Activated CD4-positive, CD25-positive, alpha-beta regulatory T cell treated with anti-CD3 and anti-CD28 coated beads, Interleukin-2, amount 50 U/mL, for 16 hours (primary cell): ENCODE data around the gene FSTL1.

ENCODE experiments used
- DNase-seq: peaks from one replicate; pipeline ENCODE4 v3.0.0-alpha.2; 2020; ENCODE audit warnings: low read depth, low spot score

Gene FSTL1

DNA sequence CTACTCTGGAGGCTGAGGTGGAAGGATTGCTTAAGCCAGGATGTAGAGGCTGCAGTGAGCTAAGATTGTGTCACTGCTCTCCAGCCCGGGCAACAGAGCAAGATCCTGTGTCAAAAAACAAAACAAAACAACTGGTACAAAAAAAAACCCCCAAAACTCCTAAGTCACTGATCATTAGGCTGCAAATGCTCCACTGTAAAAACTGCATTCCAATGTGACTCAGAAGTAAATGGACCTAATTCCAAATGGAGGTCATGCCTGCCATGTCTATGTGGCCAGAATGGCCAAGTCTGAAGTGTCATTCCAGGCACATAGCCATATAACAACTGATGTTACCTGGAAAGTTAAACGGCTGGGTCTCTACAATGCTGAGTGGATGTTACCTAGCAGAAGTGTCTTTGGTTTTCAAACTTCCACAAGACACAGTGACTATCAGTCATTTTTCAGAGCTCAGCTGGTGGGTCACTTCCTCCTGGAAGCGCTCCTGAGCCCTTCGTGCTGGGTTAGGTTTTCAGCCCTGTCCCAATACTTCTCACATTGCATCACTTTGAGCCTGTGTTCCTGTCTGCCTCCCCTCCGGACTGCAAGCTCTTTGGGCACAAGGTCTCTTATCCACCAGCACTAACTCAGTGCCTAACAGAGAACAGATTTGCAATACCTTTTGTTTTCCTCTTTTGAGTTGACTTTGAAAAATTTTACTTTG lies 10.6 kb downstream of the FSTL1 start:
- DNase-seq, result no peak

DNA sequence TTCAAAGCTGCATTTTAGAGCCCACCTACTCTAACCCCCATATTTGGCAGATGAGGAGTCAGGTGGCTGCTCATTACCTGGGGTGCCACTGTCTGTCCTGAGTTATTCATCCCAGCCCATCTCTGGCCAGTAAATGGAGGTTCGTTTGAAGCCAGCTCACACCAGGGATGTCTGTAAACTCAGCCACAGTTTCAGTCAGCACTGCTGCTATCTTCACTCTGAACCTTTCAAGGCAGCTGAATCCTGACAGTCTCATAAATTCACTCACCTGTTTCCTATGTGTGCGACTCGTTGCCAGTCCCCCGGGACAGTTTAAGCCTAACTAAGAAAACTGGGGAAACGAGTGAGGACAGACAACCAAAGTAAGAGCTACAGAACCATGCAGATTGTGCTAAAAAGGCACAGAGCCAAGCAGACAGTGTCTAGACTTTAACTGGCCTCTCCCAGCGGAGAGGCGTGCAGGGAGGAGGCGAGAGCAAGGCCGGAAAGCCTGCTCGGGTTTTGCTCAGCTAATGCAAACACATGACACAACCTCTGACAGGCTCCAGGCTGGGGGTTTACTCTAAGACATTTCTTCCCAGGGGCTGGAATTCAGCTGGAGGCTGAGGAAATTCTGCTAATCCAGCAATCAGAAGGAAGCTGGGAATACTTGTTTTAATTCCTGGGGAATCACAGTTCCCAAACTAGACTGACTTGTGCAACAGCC lies 12.0 kb downstream of the FSTL1 start:
- DNase-seq, result no peak

DNA sequence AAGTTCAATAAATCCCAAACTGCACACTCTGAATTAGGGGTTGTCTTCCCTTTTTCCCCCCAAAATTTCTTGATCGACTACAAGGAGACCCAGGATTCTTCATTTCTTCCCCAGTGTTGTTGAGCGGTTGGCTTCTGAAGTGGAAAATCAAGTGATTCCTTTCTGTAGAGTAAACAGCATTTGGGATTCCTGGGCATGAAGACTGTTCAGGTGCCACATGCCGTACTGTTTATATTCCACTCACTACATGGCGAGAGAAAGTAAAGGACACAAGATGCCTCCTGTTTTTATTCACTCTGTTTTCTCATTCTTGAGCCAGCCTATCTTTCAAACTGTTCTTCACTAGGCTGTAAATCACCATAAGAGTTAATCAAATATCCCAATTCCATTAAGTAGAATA lies 12.6 kb downstream of the FSTL1 start:
- no peak for DNase-seq

DNA sequence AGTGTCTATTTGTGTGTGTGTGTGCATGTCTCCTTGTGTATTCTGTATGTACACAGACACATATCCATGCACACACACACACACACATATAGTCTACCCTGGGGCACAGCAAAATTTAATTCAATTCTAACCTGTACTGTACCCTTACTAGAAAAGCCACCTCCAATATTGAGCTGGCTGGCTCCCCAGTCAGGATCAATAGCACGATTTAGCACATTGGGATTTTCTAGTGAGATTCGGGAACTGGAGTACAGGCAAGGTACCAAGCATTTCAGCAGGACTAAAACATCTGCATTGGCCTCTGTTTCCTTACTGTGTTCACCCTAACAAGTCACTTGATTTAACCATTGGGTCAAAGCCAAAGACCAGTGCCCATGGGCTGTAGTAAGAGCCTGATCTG lies 13.2 kb downstream of the FSTL1 start:
- DNase-seq, result no peak

DNA sequence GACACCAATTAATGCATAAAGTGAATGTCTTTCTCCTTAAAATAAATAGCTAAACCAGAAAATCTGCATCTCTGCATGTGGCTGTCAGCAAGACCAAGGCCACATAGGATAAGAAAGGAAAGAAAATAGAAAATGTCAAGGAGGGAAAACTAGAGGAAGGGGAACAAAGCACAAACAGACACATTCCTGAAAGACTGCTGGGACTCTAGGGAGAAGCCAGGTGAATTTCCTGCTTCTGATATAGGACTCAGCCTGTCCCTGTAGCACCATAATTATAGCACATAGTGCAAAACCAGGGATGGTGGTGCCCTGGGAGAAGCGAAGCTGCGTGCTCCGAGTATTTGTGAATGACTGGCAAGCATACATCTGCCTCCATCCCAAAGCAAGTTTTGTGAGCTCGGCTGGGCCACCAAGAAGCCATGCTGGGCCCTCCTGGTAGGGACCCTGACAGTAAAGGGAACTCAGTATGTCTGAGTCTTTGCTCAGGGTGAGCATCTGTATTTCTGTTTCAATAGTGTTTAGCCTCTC lies 14.2 kb downstream of the FSTL1 start:
- no peak for DNase-seq

DNA sequence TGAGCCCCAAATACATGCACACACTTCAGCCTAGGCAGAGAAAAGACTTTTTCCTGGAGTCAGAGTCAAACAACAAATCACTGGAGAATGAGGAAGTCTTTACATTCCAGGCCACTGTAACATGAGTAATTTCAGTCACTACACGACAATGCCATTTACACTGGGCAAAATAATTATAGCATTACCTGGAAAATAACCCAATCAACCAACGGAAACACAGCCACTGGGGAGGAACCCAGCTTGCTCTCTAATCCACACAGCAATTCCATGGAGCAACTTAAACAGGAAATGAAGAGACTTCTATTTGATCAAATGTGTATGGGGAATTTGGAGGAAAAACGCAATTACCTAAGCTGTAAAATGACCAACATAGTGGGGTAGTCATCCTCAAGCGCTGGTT lies 15.2 kb downstream of the FSTL1 start:
- DNase-seq, result no peak

DNA sequence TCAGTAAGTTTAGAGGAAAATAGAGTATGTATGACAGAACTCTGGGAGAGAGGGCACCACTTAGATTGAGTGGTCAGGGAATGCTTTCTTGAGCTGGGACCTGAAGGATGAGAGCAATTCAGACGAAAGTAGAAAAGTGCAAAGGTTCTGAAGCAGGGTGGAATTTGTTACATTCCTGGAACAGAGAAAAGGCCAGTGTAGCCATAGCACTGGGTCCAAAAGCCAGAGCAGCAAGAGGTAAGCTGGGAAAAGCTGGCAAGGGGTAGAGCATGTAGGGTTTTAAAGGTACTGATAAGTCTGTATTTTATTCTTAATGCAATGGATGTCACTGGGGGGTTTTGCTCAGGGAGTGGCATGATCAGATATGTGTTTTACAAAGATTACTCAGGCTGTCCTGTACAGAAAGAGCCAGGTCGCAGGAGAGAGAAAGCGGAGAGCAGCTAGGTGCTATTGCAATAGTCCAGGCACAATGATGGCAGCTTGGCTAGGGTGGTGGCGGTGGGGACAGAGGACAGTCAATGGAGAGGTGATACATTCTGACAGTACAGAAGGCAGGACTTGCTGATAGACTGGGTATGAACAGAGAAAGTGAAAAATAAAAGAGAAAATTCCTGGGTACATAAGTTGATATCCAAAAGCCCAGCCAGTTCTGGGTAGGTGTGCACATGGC lies 17.0 kb downstream of the FSTL1 start:
- DNase-seq, result no peak

DNA sequence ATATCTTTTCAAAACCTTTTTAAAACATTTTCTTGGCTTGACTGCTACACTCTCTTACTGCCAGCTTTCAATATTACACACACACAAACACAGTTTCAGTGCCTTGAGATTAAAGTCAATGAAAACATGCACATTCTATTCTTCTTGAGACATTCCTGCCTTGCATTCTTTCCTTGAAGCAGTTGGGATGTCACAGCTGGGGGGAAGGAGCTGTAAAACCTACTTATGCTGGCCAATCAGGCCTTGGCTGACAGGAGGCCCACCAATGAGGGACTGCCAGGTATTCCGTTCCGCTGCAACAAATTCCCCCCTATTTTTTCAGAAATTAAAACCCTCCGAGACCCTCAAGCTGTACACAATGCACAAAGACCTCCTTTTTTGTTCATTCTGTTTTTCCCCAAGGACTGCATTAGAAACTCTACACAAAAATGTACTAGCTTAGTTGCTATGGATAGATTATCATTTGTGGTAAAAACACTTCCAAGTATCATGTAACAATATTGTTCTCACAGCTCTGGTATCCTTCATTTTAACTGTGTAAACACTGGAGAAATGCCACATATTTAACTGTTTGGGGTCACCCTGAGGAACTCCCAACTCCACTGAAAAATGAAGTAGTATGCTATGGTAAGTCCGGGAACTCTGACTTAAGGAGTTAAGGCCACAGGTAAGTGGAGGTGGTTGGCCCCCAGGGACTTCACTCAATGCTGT lies 18.5 kb downstream of the FSTL1 start:
- DNase-seq, result no peak

DNA sequence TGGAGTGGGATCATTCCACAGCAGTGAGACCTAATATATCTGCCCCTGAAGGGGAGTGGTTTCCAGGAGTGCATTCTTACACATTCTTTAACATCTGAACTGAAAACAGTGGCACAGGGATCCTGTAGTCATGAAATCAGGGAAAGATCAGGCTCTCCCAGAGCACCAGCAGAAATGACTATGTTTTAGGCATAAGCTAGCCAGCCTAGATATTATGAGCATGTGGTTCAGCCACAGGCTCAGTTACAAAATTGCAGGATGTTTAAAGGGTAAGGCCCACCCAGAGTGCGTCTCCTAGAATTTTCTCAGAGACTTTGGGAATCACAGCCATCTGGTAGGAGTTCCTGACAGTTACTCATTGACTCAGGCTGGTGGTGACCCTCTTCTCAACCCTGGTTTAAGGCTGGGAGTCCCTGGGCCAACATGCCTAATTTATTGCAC lies 20.9 kb downstream of the FSTL1 start:
- DNase-seq, result no peak

DNA sequence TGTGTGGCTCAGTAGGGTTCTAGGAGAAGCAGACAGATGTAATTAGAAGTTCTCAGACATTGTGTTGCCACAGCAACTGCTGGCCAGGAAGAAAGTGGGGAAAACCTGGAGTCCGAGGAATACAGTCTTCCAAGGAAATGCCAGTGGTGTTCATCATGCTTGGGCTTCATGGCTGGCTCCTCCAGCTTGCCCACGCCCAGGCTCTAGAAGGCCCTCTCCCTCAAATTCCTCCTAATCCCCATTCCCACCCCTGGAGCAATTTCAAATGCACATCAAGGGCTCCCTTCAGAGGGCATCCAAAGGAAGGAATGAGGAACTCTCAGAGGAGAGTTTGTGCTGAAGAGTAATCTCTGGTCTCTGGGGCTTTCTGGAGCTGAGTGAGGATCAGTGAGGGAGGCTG lies 21.9 kb downstream of the FSTL1 start:
- DNase-seq, result no peak

DNA sequence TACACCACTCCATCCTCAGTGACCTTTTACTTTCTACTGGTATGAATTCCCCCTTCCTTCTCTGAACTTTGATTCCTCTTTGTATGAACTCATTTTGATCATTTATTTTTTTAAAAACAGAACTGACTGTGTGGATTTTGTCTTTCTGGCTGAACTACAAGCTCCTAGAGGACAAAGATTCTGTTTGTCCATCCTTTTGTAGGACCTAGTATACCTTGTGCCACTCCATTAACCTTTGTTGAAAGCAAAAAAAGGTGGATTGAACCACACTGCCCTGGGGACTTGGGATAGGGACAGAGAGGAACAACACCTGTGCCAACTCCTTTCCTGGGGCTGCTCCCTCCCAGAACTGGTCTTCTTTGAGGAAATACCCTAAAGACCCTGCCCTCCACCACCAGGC lies 23.6 kb downstream of the FSTL1 start:
- DNase-seq, result no peak

DNA sequence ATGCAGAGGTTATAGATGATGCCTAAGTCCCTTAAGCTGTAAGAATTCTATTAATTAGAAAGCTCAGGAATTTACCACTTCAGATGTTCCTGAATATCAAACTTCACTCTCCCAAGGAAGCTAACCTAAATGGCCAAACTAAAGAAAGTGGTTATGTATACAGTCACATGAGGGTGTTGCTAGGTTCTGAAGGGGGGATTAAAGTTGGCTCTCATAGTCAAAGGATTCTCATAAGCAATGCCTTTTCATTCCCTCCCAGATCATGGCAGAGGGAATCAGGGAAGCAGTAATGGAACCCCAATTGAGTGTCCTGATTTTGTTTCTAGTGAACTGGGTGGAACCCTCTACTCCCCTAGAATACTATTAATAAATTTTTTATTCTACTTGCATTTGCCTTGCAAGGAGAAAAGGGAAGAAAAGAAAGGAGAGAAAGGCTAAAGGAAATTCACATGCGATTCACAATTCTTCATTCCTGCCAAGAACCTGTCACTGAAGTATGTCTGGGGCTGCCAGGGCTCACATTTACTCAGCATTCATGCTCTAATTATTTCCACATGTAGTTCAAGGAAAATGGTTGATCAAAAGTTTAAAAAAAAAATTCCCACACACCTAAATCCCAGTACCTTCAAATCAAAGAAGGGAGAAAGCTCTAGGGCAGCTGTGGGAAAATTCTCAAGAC lies 25.1 kb downstream of the FSTL1 start:
- DNase-seq, result no peak

DNA sequence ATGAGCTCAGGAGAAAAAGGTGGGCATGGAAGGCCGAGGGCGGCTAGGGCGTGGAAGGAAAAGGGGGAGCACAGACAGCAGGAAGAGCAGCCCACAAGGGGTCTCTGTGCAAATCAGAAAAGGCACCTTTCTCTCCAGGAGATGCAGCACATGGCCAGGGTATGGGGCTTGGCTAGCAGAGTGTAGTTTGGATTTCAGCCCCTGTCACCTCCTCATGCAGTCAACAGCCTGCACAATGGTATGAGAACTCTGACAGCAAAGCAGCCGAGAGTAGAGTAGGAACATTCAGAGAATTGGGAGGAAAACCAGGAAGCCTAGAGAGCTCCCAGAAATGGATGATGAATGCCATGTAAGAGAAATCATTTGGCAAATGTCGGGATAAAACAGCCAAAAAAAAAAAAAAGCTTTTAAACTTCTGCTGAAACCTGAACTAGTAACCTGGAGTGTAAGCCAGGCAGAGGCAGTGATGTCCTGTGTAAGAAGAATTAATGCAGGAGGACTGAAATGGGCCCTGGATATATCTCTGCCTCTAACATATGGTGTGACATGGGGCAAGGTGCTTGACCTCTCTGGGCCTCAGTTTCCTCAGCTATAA lies 25.7 kb downstream of the FSTL1 start:
- DNase-seq, result no peak

DNA sequence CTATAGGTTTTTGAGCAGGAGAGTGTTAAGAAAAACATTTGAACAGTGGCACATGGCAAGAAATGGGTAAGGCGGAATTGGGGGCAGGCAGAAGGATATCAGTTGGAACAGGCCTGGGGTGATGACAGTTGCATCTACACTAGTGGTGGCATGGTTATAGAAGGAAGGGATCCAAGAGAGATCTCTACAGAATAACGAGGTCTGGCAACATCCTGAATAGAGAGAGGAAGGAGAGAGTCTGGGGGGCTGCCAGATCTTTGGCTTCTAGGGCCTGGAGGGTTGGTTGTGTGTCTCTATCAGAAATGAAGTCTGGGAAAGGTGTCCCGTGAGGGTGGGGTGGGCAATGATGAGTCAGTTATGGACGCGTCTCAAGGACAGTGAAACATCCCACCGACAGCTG lies 26.3 kb downstream of the FSTL1 start:
- no peak for DNase-seq

DNA sequence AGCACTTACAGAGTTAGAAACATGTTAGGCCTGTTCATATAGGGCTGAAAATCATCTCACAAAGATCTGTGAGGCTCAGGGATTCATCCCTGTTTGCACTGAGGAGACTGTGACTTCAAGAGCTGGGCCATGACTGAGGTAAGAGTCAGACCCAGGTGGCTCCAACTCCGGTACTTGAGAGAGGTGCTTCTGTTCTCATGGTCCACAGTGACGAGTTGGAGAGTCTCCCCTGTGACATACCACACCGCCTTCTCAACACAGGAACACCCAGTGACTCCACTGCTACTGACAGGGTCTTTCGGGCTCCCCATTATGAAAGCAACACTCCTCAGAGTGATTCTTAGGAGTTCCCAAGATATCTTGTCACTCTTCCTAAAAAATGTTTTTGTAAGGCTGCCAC lies 27.4 kb downstream of the FSTL1 start:
- no peak for DNase-seq

DNA sequence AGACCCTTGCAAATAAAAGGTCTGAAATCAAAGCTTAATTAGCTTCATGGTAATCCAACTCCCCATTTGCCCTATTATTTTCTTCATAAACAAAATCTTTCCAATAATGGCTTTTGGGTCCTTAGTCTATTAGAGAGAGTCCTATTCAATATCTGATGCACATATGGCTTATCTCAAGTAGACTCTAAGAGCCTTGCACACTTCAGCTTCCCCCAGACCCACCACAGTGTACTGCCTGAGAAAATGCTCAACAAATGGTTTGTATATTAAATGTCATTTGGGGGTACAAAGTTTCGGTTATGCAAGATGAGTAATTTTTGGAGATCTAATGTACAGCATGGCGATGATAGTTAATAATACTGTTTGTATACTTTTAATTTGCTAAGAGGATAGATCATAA lies 28.9 kb downstream of the FSTL1 start:
- DNase-seq, result no peak

DNA sequence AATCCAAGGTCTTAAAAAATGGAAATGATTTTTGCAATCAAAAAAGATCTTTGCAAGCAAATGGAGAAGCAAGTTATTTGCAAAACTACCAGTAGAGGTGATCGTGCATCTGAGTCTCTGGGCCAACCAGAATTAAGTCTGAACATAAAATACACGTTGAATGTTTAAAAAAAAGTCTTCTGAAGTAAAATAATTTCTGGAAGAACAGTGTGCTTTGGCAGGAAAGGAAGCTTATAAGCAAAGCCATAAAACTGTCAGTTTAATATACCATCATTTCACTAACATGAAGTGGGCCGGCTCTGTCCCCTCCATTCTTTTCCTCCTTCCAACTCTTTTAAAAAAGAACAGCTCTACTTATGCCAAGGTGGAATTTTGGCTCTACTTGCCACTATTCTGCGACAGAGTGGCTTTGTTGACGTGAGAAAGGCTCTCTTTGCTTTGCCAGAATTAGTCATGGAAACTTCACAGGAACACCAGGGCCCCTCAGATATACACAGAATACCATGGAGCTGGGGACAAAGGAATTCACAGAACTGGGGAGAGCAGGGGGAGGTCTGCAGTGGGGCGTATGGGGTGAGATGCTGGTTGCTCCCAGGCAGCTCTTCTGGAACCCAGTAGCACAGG lies 29.8 kb downstream of the FSTL1 start:
- no peak for DNase-seq

DNA sequence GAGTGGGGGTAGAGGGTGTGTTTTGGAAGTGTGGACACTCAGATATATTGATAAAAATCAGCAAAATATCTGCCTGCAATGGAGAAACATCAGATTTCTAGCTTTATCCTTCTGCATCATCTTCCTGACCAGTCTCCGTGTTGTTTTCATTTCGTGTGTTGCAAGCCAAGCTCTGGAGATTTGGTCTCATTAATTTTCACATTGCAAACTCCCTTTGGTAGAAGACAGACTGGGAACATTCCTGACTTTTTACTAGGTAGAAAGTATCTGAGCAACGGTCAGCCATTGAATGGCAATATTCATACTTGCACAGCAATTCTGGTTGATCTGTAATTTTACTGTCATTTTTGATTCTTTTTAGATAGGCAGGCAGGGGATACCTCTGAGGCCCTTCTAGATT lies 30.4 kb downstream of the FSTL1 start:
- no peak for DNase-seq

DNA sequence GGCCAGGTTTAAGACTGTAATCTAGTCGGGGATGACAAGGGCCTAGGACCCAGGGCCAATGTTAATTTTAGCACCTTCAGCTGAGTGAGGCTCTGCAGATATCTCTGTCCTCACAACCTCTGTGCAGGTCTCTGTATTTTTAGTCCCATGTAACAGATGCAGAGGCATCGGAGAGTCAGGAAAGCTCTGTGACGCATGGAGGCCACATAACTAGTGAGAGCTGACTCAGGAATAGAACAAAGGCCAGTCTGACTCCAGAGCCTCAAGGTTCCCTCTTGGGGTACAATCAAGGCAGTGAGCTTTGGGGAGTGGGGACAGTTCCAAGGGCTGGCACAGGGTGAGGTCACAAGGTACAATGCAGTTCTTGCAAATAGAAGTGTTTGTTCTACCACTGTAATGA lies 31.0 kb downstream of the FSTL1 start:
- no peak for DNase-seq

DNA sequence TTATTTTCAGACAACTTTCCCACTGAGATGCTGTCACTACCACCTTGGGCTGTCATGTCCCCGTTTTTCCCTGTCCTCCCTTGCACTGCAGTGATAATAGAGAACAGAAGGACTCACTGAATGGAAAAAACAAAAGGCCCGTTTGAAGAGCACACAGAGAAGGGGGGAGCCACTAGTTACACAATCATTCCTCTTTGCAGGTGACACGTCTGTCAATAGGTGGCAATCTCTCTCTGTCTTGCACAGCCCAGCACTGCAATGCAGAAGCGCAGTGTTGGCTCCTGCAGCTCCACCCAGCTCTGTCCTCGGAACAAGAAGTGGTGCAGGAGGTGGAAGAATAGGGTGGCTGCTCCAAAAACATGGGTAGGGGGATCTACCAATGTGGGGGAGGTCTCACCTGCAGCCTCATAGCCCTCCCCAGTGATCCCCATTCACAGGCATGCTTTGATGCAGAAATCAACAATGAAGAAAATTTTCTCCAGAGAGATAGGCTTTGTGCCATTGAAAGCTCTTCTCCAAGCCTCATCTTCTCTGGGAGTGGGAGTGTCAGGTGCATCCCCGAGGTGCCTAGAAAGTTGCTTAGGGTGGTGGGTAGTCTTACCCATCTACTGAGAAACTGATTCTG lies 31.8 kb downstream of the FSTL1 start:
- DNase-seq, result no peak
